Measurements from ENCODE around the gene CPNE7. TPM values are rescaled to one million over a fixed set of nuclear protein-coding genes. Genes with fewer than 3 reads are reported as not detected.

The CPNE7 gene
- total and polyA plus RNA-seq, 5 donors = not detected

DNA sequence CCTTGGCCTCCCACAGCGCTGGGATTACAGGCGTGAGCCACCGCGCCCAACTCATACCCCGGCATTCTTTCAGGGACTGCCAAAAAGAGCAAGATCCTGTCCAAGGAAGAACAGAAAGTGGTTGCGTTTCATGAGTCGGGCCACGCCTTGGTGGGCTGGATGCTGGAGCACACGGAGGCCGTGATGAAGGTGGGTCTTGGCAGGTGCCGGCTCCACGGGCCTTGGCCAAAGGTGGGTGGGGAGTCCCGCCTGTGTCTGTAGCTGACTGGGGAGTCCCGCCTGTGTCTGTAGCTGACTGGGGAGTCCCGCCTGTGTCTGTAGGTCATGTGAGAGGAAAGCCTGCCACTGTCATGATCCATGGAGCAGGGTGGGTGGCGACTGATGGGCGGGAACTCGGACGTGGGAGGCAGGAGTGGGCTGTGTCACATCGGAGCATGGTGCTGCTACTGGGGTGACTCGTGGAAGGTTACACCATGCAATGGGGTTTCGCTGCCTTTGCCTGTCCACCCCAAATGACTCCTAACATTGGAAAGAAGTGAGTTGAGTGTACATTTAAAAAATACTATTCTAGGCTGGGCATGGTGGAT lies 25.0 kb upstream of the CPNE7 start:
- Histone ChIP-seq H3K4me3 (ENCODE audit: low read length) (no peak overlapping the region), H3K27me3 (ENCODE audit: control insufficient read depth, insufficient read depth) (no peaks in the 10 kb centered on the region), H3K9me3 (ENCODE audit: control insufficient read depth, low read length) (no peaks in the 10 kb centered on the region), H3K4me1 (ENCODE audit: control insufficient read depth, insufficient read depth, low read length) (no peaks in the 10 kb centered on the region), H3K27ac (ENCODE audit: low read length) (no peak overlapping the region)
- ATAC-seq (no peak), DNase-seq (no peak)
- WGBS = 89% methylated on average over 22 of the region's 22 CpGs
- intact Hi-C loops (cut with DNase I) = no loop called here

DNA sequence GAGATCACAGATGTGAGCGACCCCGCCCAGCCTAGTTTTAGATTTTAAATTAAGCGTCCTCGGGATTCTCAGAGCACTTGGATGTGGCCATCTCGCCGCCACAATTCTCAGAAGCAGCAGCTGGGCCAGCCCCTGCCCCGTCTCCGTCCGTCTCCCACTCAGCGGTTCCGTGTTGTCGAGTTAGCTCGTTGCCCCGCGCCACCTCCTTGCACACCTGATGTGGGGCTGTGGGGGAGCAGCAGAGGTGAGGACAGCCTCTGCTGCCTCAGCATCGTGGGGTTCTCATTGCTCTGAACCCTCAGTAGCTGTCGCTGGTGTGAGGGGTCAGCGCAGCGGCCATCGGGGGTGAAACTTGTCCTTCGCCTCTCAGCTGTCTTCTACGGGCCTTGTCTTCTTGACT lies 23.2 kb upstream of the CPNE7 start:
- no peak overlapping the region for H3K4me3 ChIP-seq (ENCODE audit: low read length)
- DNase-seq = no peak
- intact Hi-C loops (cut with DNase I) = no loop called here
- WGBS = 95% methylated on average over 22 of the region's 22 CpGs
- no peak overlapping the region for H3K27ac ChIP-seq (ENCODE audit: low read length)
- ATAC-seq = no peak
- H3K27me3 ChIP-seq (ENCODE audit: control insufficient read depth, insufficient read depth) = no peaks in the 10 kb centered on the region
- no peaks in the 10 kb centered on the region for H3K9me3 ChIP-seq (ENCODE audit: control insufficient read depth, low read length)
- H3K4me1 ChIP-seq (ENCODE audit: control insufficient read depth, insufficient read depth, low read length) = no peaks in the 10 kb centered on the region

DNA sequence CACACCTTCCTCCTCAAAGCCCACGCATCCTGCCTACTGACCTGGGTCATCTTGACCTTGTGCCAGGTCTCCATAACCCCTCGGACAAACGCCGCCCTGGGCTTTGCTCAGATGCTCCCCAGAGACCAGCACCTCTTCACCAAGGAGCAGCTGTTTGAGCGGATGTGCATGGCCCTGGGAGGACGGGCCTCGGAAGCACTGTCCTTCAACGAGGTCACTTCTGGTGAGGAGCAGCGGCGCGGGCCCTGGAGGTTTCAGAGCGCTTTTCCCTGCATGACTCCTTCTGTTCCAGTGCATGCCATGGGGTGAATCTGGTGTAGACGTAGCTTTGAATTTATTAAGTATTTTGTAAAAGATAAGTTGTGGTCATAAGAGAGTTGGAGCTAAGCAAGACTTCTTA lies 22.6 kb upstream of the CPNE7 start:
- DNase-seq (no peak), ATAC-seq (no peak)
- intact Hi-C loops (cut with DNase I) = no loop called here
- 86% methylated on average over 13 of the region's 13 CpGs for WGBS
- Histone ChIP-seq H3K4me1 (ENCODE audit: control insufficient read depth, insufficient read depth, low read length) (no peaks in the 10 kb centered on the region), H3K27me3 (ENCODE audit: control insufficient read depth, insufficient read depth) (no peaks in the 10 kb centered on the region), H3K4me3 (ENCODE audit: low read length) (no peak overlapping the region), H3K27ac (ENCODE audit: low read length) (no peak overlapping the region), H3K9me3 (ENCODE audit: control insufficient read depth, low read length) (no peaks in the 10 kb centered on the region)

DNA sequence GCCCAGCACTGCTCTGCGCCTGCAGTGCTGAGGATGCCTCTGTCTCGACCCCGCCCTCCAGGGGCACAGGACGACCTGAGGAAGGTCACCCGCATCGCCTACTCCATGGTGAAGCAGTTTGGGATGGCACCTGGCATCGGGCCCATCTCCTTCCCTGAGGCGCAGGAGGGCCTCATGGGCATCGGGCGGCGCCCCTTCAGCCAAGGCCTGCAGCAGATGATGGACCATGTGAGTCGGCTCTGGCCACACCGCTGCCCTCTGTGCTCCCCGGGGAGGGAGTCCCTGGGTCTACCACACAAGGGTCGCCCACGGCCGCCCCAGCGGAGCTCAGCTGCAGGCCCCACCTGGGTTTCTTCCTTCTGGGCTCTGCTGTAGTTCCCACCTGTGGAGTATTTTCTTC lies 21.8 kb upstream of the CPNE7 start:
- H3K27me3 ChIP-seq (ENCODE audit: control insufficient read depth, insufficient read depth) = no peaks in the 10 kb centered on the region
- no peaks in the 10 kb centered on the region for H3K4me1 ChIP-seq (ENCODE audit: control insufficient read depth, insufficient read depth, low read length)
- intact Hi-C loops (cut with DNase I) = no loop called here
- no peak for ATAC-seq
- no peaks in the 10 kb centered on the region for H3K9me3 ChIP-seq (ENCODE audit: control insufficient read depth, low read length)
- no peak overlapping the region for H3K4me3 ChIP-seq (ENCODE audit: low read length)
- no peak for DNase-seq
- WGBS = 95% methylated on average over 18 of the region's 18 CpGs
- H3K27ac ChIP-seq (ENCODE audit: low read length) = no peak overlapping the region

DNA sequence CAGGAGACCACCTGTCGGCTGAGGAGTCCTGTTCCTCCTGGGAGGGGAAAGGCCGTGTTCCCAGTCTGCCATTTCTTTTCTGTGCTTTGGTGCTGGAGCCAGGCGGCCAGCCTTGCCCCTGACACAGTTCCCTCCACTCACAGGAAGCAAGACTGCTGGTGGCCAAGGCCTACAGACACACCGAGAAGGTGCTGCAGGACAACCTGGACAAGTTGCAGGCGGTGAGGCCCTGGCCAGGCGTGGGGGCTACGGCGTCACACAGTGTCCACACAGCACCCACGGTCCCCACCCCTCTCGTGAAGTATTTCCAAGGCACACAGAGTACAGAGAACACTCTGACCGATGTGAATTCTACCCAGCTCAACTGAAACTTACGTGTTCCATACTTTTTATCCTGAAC lies 21.2 kb upstream of the CPNE7 start:
- WGBS = 95% methylated on average over 12 of the region's 12 CpGs
- no peaks in the 10 kb centered on the region for H3K4me1 ChIP-seq (ENCODE audit: control insufficient read depth, insufficient read depth, low read length)
- no peaks in the 10 kb centered on the region for H3K9me3 ChIP-seq (ENCODE audit: control insufficient read depth, low read length)
- H3K4me3 ChIP-seq (ENCODE audit: low read length) = no peak overlapping the region
- intact Hi-C loops (cut with DNase I) = no loop called here
- no peaks in the 10 kb centered on the region for H3K27me3 ChIP-seq (ENCODE audit: control insufficient read depth, insufficient read depth)
- DNase-seq (no peak), ATAC-seq (no peak)
- no peak overlapping the region for H3K27ac ChIP-seq (ENCODE audit: low read length)

DNA sequence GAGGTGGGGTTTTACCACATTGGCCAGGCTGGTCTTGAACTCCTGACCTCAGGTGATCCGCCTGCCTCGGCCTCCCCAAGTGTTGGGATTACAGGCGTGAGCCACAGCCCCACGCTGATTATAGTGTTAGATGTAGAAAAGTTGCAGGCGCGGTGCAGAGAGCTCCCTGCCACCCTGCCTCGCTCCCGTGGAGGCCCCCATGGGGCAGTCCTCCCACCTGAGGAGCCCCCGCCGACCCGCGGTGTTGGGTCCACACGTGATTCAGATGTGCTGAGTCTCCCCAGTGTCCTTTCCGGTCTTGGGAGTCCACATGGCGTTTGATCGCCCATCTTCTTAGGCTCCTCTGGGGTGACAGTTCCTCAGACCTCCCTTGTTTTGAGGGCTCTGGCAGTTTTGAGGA lies 20.3 kb upstream of the CPNE7 start:
- 94% methylated on average over 16 of the region's 16 CpGs for WGBS
- DNase-seq = no peak
- Histone ChIP-seq H3K4me3 (ENCODE audit: low read length) (no peak overlapping the region), H3K9me3 (ENCODE audit: control insufficient read depth, low read length) (no peaks in the 10 kb centered on the region), H3K27ac (ENCODE audit: low read length) (no peak overlapping the region), H3K4me1 (ENCODE audit: control insufficient read depth, insufficient read depth, low read length) (no peaks in the 10 kb centered on the region), H3K27me3 (ENCODE audit: control insufficient read depth, insufficient read depth) (no peaks in the 10 kb centered on the region)
- ATAC-seq = no peak
- intact Hi-C loops (cut with DNase I) = no loop called here

DNA sequence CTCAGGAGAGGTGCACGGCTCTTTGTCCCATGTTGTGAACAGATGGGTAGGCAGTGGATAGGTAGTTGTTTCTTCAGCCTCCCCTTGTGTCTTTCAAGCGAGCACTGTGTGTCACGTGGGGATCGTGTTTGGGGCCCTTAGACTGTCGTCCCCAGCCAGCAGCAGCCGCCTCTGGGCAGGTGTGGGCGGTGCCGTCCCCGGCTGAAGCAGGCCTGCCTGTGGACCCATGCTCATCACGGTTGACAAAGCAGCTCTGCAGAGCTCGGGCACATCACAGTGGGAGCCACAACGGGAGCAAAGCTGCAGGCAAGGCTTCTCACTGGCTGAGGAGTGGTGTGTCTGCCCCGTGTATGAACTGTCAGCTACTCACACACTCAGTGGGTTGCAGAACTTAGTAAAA lies 19.8 kb upstream of the CPNE7 start:
- Histone ChIP-seq H3K27me3 (ENCODE audit: control insufficient read depth, insufficient read depth) (no peaks in the 10 kb centered on the region), H3K4me1 (ENCODE audit: control insufficient read depth, insufficient read depth, low read length) (no peaks in the 10 kb centered on the region), H3K9me3 (ENCODE audit: control insufficient read depth, low read length) (no peaks in the 10 kb centered on the region), H3K4me3 (ENCODE audit: low read length) (no peak overlapping the region), H3K27ac (ENCODE audit: low read length) (no peak overlapping the region)
- intact Hi-C loops (cut with DNase I) = no loop called here
- WGBS = 88% methylated on average over 13 of the region's 13 CpGs
- DNase-seq (no peak), ATAC-seq (no peak)

DNA sequence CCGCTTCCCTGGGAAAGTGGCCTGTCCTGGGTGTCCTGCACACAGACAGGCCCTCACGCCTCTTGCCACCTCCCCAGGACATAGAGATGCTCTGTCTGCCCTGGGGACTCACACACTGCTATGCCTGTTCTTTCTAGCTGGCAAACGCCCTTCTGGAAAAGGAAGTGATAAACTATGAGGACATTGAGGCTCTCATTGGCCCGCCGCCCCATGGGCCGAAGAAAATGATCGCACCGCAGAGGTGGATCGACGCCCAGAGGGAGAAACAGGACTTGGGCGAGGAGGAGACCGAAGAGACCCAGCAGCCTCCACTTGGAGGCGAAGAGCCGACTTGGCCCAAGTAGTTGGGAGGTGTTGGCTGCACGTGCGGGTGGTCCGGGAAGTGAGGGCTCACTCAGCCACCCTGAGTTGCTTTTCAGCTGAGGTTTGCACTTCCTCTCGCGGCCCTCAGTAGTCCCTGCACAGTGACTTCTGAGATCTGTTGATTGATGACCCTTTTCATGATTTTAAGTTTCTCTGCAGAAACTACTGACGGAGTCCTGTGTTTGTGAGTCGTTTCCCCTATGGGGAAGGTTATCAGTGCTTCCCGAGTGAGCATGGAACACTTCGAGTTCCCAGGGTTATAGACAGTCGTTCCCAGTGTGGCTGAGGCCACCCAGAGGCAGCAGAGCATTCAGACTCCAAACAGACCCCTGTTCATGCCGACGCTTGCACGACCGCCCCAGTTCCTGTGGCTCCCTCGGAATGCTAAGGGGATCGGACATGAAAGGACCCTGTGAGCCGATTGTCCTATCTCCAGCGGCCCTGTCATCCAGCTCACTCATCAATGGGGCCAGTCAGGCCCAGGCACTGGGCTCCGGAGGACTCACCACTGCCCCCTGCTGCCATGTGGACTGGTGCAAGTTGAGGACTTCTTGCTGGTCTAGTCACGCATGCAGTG lies 18.5 kb upstream of the CPNE7 start:
- no peak overlapping the region for H3K4me3 ChIP-seq (ENCODE audit: low read length)
- H3K4me1 ChIP-seq (ENCODE audit: control insufficient read depth, insufficient read depth, low read length) = peaks cover 3% of the 10 kb centered on the region
- 48% methylated on average over 34 of the region's 34 CpGs for WGBS
- H3K27ac ChIP-seq (ENCODE audit: low read length) = no peak overlapping the region
- DNase-seq (peak; percentile 86 to 95 (median 92)), ATAC-seq (peak; percentile 39 to 46)
- intact Hi-C loops (cut with DNase I) = no loop called here
- no peaks in the 10 kb centered on the region for H3K9me3 ChIP-seq (ENCODE audit: control insufficient read depth, low read length)
- H3K27me3 ChIP-seq (ENCODE audit: control insufficient read depth, insufficient read depth) = no peaks in the 10 kb centered on the region

DNA sequence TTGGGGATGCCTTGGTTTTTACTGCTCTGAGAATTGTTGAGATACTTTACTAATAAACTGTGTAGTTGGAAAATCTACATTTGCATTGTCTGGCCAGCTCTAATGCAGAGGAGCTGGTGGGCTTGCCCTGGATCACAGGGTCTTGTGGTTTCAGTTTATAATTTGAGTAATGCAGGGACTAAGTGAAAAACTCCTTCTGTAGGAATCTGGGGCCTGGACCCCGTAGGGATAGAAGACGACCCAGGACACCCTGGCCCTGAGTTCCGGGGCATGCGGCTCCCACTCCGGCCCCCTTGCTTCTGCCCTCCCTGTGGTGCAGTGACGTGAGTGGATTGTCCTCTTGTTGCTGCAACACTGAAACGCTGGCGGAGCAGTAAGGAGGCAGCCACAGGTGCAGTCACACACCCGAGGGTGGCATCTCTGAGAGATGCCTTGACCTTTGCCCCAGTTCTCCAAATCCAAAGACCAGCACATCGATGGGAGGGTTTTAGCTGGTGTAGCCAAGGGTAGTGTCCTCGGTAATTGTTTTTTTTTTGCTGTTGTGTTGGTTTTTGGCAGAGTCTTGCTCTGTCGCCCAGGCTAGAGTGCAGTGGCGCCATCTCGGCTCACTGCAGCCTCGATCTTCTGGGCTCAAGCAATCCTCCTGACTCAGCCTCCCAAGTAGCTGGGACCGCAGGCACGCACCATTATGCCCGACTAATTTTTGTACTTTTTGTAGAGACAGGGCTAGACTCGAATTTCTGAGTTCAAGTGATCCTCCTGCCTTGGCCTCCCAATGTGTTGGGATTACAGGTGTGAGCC lies 17.7 kb upstream of the CPNE7 start:
- WGBS = 87% methylated on average over 19 of the region's 19 CpGs
- intact Hi-C loops (cut with DNase I) = no loop called here
- ATAC-seq (no peak), DNase-seq (no peak)
- Histone ChIP-seq H3K4me3 (ENCODE audit: low read length) (no peak overlapping the region), H3K27me3 (ENCODE audit: control insufficient read depth, insufficient read depth) (no peaks in the 10 kb centered on the region), H3K4me1 (ENCODE audit: control insufficient read depth, insufficient read depth, low read length) (peaks cover 3% of the 10 kb centered on the region), H3K27ac (ENCODE audit: low read length) (no peak overlapping the region), H3K9me3 (ENCODE audit: control insufficient read depth, low read length) (no peaks in the 10 kb centered on the region)

DNA sequence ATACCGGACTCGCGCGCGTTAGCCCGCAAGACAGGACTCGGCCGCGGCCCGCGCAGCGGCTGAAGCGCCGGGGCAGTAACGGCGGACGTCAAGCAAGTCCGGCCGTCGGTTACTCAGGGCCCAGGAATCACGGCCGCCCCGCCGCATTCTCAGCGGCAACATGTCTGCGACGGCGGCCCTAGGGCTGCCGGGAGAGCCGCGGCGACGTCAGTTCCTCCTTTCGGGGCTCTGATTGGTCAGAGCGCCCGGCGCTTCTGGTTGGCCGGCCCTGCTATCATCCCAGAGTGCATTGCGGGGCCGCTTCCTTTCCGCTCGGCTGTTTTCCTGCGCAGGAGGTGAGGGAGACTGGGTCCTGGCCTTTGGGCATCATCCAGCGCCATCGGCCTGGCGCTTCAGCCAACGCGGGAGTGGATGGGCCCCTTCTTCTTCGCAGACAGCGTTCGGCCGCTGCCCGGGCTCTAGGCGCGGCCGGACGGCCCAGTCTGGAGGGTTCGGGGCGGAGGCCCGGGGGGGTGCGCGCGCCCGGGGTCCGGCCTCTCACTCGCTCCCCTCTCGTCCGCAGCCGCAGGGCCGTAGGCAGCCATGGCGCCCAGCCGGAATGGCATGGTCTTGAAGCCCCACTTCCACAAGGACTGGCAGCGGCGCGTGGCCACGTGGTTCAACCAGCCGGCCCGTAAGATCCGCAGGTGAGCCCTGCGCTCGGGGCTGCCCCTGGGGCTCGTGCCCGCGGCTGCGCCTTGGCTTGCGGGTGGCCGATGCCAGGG lies 15.0 kb upstream of the CPNE7 start, which contains the start of gene RPL13:
Gene RPL13, plus strand, starts transcription at position 305 of the 764 bp plus-strand sequence. Its CDS starts 278 bp downstream, at position 583.
- intact Hi-C loops (cut with DNase I) = no loop called here

More for the DNA sequence above, 15.0 kb upstream of the CPNE7 start, which contains the start of gene RPL13:
- peak within 1 kb of the TSS; percentile 96 for H3K4me3 ChIP-seq (ENCODE audit: low read length)
- peak; percentile 96 to 98 (median 97) for DNase-seq
- peaks cover 3% of the 10 kb centered on the region for H3K4me1 ChIP-seq (ENCODE audit: control insufficient read depth, insufficient read depth, low read length)
- H3K9me3 ChIP-seq (ENCODE audit: control insufficient read depth, low read length) = no peaks in the 10 kb centered on the region
- peak; percentile 94 to 95 for ATAC-seq
- WGBS = under 1% methylated on average over 87 of the region's 87 CpGs
- peak within 1 kb of the TSS; percentile 100 for H3K27ac ChIP-seq (ENCODE audit: low read length)
- no peaks in the 10 kb centered on the region for H3K27me3 ChIP-seq (ENCODE audit: control insufficient read depth, insufficient read depth)
